Neuron (in vitro differentiated cells): ENCODE measurements around the gene KLK2.

Experiments used
- H2AFZ ChIP-seq: one replicate; pipeline ENCODE4 v1.6.1; 2013; ENCODE audit warnings: low read depth, mild to moderate bottlenecking, inconsistent platforms, low read length, moderate library complexity
- H3K27me3 ChIP-seq: one replicate; pipeline ENCODE4 v1.6.1; 2013; ENCODE audit warnings: low read length; ENCODE audit not compliant: insufficient read depth
- H3K36me3 ChIP-seq: one replicate; pipeline ENCODE4 v1.6.1; 2013; ENCODE audit warnings: low read length; ENCODE audit not compliant: insufficient read depth
- H3K4me1 ChIP-seq: one replicate; pipeline ENCODE4 v1.6.1; 2013; ENCODE audit warnings: low read length; ENCODE audit not compliant: insufficient read depth
- H3K4me3 ChIP-seq: 2 replicates; pipeline ENCODE4 v1.5.1; 2013; ENCODE audit warnings: mild to moderate bottlenecking, low read length, moderate library complexity
- H3K9me3 ChIP-seq: one replicate; pipeline ENCODE4 v1.6.1; 2013; ENCODE audit warnings: low read length

Gene KLK2

GRCh38 chr19:50861010-50861409 is 12.2 kb upstream of the KLK2 start:
- H2AFZ ChIP-seq, result no peak overlapping the region
- H3K27me3 ChIP-seq, result peaks cover 45% of the 10 kb centered on the region
- H3K4me1 ChIP-seq, result no peaks in the 10 kb centered on the region
- H3K4me3 ChIP-seq, result no peak overlapping the region
- no peaks in the 10 kb centered on the region for H3K9me3 ChIP-seq
- H3K36me3 ChIP-seq, result no peaks in the 10 kb centered on the region

DNA sequence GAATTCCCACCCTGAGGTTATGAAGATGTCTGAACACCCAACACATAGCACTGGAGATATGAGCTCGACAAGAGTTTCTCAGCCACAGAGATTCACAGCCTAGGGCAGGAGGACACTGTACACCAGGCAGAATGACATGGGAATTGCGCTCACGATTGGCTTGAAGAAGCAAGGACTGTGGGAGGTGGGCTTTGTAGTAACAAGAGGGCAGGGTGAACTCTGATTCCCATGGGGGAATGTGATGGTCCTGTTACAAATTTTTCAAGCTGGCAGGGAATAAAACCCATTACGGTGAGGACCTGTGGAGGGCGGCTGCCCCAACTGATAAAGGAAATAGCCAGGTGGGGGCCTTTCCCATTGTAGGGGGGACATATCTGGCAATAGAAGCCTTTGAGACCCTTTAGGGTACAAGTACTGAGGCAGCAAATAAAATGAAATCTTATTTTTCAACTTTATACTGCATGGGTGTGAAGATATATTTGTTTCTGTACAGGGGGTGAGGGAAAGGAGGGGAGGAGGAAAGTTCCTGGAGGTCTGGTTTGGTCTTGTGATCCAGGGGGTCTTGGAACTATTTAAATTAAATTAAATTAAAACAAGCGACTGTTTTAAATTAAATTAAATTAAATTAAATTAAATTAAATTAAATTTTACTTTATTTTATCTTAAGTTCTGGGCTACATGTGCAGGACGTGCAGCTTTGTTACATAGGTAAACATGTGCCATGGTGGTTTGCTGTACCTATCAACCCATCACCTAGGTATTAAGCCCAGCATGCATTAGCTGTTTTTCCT is 11.5 kb upstream of the KLK2 start:
- Histone ChIP-seq H3K27me3 (peaks cover 48% of the 10 kb centered on the region), H3K4me1 (no peaks in the 10 kb centered on the region), H3K4me3 (no peak overlapping the region), H2AFZ (no peak overlapping the region), H3K9me3 (no peaks in the 10 kb centered on the region), H3K36me3 (no peaks in the 10 kb centered on the region)

- H3K27me3 ChIP-seq, result peaks cover 25% of the 10 kb centered on the region
Measured at GRCh38 chr19:50869479-50869878, 3.8 kb upstream of the KLK2 start.

GRCh38 chr19:50870417-50871089 is 2.7 kb upstream of the KLK2 start:
- H3K9me3 ChIP-seq, result no peaks in the 10 kb centered on the region
- peaks cover 34% of the 10 kb centered on the region for H3K27me3 ChIP-seq
- H3K36me3 ChIP-seq, result no peaks in the 10 kb centered on the region
- no peak overlapping the region for H2AFZ ChIP-seq
- no peak overlapping the region for H3K4me3 ChIP-seq
- H3K4me1 ChIP-seq, result no peaks in the 10 kb centered on the region

More at GRCh38 chr19:50869479-50869878, 3.8 kb upstream of the KLK2 start:
- no peaks in the 10 kb centered on the region for H3K36me3 ChIP-seq
- no peak overlapping the region for H2AFZ ChIP-seq
- no peaks in the 10 kb centered on the region for H3K4me1 ChIP-seq
- no peak overlapping the region for H3K4me3 ChIP-seq
- H3K9me3 ChIP-seq, result no peaks in the 10 kb centered on the region

DNA sequence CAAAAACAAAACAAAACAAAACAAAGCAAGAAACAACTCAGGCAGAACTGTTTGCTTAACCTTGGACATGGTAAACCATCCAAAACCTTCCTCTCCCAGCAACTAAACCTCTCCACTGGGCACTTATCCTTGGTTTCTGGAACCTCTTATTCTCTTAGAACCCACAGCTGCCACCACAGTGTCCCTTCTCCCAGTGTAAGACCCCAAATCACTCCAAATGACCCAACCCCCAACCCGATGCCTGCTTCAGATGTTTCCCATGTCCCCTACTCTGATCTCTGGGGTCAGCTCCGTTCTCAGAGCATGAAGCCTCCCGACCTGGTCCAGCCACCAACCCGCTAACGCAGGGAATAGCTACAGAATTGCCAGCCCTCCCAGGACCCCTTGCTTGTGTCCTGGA is 972 bp downstream of the KLK2 start:
- H3K4me1 ChIP-seq, result no peaks in the 10 kb centered on the region
- no peak overlapping the region for H2AFZ ChIP-seq
- H3K9me3 ChIP-seq, result no peaks in the 10 kb centered on the region
- H3K27me3 ChIP-seq, result peaks cover 51% of the 10 kb centered on the region
- no peak overlapping the region for H3K4me3 ChIP-seq
- no peaks in the 10 kb centered on the region for H3K36me3 ChIP-seq

DNA sequence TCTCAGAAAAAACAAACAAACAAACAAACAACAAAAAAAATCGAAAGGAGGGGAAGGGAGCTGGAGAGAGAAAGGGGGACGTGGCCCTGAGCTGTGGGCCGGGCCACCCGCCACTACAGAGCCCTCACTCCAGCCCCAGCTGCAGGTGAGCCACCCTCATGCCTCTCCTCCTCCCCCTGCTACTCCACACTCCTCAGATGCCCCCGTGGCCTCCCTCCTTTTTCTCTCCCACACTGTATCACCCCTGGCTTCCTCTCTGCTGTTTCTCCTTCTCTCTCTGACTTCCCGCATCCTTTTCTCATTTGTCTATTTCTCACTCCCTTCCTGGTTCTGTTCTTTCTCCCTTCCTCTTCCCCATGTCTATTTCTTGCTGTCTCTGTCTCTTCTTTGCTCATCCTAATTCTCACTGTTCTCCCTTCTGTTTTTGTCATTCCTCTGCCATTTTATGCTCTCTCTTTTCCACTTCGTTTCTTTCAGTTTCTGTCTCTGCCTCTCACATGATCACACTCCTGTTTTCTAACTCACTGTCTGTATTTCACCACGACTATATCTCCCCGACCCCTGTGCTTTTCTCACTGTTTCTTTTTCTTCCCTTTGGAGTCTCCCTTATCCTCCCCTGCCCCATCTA is 2.7 kb downstream of the KLK2 start:
- Histone ChIP-seq H3K27me3 (peaks cover 42% of the 10 kb centered on the region), H2AFZ (no peak overlapping the region), H3K36me3 (no peaks in the 10 kb centered on the region), H3K9me3 (no peaks in the 10 kb centered on the region), H3K4me1 (no peaks in the 10 kb centered on the region), H3K4me3 (no peak overlapping the region)

DNA sequence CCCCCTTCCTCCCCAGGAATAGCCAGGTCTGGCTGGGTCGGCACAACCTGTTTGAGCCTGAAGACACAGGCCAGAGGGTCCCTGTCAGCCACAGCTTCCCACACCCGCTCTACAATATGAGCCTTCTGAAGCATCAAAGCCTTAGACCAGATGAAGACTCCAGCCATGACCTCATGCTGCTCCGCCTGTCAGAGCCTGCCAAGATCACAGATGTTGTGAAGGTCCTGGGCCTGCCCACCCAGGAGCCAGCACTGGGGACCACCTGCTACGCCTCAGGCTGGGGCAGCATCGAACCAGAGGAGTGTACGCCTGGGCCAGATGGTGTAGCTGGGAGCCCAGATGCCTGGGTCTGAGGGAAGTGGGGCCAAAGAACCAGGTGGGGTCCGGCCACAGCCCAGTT is 3.2 kb downstream of the KLK2 start:
- H3K36me3 ChIP-seq, result no peaks in the 10 kb centered on the region
- H3K9me3 ChIP-seq, result no peaks in the 10 kb centered on the region
- H2AFZ ChIP-seq, result no peak overlapping the region
- H3K27me3 ChIP-seq, result peaks cover 40% of the 10 kb centered on the region
- no peak overlapping the region for H3K4me3 ChIP-seq
- no peaks in the 10 kb centered on the region for H3K4me1 ChIP-seq

DNA sequence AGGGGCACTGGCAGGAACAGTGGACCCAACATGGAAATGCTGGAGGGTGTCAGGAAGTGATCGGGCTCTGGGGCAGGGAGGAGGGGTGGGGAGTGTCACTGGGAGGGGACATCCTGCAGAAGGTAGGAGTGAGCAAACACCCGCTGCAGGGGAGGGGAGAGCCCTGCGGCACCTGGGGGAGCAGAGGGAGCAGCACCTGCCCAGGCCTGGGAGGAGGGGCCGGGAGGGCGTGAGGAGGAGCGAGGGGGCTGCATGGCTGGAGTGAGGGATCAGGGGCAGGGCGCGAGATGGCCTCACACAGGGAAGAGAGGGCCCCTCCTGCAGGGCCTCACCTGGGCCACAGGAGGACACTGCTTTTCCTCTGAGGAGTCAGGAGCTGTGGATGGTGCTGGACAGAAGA is 4.1 kb downstream of the KLK2 start:
- peaks cover 45% of the 10 kb centered on the region for H3K27me3 ChIP-seq
- no peaks in the 10 kb centered on the region for H3K36me3 ChIP-seq
- no peak overlapping the region for H2AFZ ChIP-seq
- H3K4me1 ChIP-seq, result no peaks in the 10 kb centered on the region
- H3K4me3 ChIP-seq, result no peak overlapping the region
- H3K9me3 ChIP-seq, result no peaks in the 10 kb centered on the region

GRCh38 chr19:50878851-50879250 is 5.6 kb downstream of the KLK2 start:
- no peak overlapping the region for H2AFZ ChIP-seq
- peaks cover 40% of the 10 kb centered on the region for H3K27me3 ChIP-seq
- no peaks in the 10 kb centered on the region for H3K4me1 ChIP-seq
- H3K9me3 ChIP-seq, result no peaks in the 10 kb centered on the region
- no peak overlapping the region for H3K4me3 ChIP-seq
- no peaks in the 10 kb centered on the region for H3K36me3 ChIP-seq

DNA sequence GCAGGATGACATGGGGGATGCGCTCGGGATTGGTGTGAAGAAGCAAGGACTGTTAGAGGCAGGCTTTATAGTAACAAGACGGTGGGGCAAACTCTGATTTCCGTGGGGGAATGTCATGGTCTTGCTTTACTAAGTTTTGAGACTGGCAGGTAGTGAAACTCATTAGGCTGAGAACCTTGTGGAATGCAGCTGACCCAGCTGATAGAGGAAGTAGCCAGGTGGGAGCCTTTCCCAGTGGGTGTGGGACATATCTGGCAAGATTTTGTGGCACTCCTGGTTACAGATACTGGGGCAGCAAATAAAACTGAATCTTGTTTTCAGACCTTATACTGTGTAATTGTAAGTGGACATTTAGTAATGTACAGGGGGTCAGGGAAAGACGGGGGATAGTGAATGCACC is 7.0 kb downstream of the KLK2 start:
- H3K4me1 ChIP-seq, result no peaks in the 10 kb centered on the region
- peaks cover 30% of the 10 kb centered on the region for H3K27me3 ChIP-seq
- no peaks in the 10 kb centered on the region for H3K9me3 ChIP-seq
- H3K36me3 ChIP-seq, result no peaks in the 10 kb centered on the region
- no peak overlapping the region for H2AFZ ChIP-seq
- H3K4me3 ChIP-seq, result no peak overlapping the region

- peaks cover 15% of the 10 kb centered on the region for H3K27me3 ChIP-seq
- no peak overlapping the region for H3K4me3 ChIP-seq
- no peaks in the 10 kb centered on the region for H3K36me3 ChIP-seq
- H3K4me1 ChIP-seq, result no peaks in the 10 kb centered on the region
- H3K9me3 ChIP-seq, result no peaks in the 10 kb centered on the region
- no peak overlapping the region for H2AFZ ChIP-seq
Measured at GRCh38 chr19:50882188-50882587, 8.9 kb downstream of the KLK2 start.

GRCh38 chr19:50889638-50890037 is 16.4 kb downstream of the KLK2 start:
- Histone ChIP-seq H2AFZ (no peak overlapping the region), H3K4me1 (no peaks in the 10 kb centered on the region), H3K27me3 (peaks cover 12% of the 10 kb centered on the region), H3K9me3 (no peaks in the 10 kb centered on the region), H3K4me3 (no peak overlapping the region), H3K36me3 (no peaks in the 10 kb centered on the region)

- H3K9me3 ChIP-seq, result no peaks in the 10 kb centered on the region
- H3K36me3 ChIP-seq, result no peaks in the 10 kb centered on the region
- H3K4me1 ChIP-seq, result no peaks in the 10 kb centered on the region
- H3K27me3 ChIP-seq, result peaks cover 9% of the 10 kb centered on the region
- no peak overlapping the region for H3K4me3 ChIP-seq
- H2AFZ ChIP-seq, result no peak overlapping the region
Measured at GRCh38 chr19:50890422-50891252, 17.4 kb downstream of the KLK2 start.
